Thoracic aorta (tissue), 2 donors: ENCODE data around the gene KIF13A. TPM values are rescaled to one million over a fixed set of nuclear protein-coding genes. Genes with fewer than 3 reads are reported as not detected.
"Not testable (repeated sequence)": the region's sequence is repeated elsewhere in the genome, so short reads cannot be mapped to it uniquely, and the experiment has no call there.

Source experiments
- ATAC-seq: fragments of 150-250 bp; one replicate; pipeline ENCODE4 v1.8.0; 2017; ENCODE audit warnings: low read depth; ENCODE audit not compliant: insufficient number of reproducible peaks, low FRiP score
- DNase-seq: peaks from one replicate; pipeline ENCODE4 v3.0.0-alpha.2; 2020; ENCODE audit warnings: low spot score
- H3K27ac ChIP-seq, 2 donors: fragments of 200-600 bp; sonication (generic); 1 replicate in 1 of 2; 2 replicates in 1 of 2; pipeline ENCODE4 v1.5.1; 2016; ENCODE audit warnings: mild to moderate bottlenecking in 2 of 2, moderate library complexity in 2 of 2
- H3K27me3 ChIP-seq: fragments of 200-600 bp; sonication (generic); replicated peaks from 2 replicates; pipeline ENCODE4 v1.6.0; 2016; ENCODE audit warnings: mild to moderate bottlenecking; ENCODE audit not compliant: insufficient read depth
- H3K36me3 ChIP-seq: fragments of 200-600 bp; sonication (generic); one replicate; pipeline ENCODE4 v1.5.1; 2016
- H3K4me1 ChIP-seq, 2 donors: fragments of 200-600 bp; sonication (generic); 1 replicate in 1 of 2; 2 replicates in 1 of 2; pipeline versions ENCODE4 v1.5.1 to v1.6.0; 2016; ENCODE audit warnings: low read depth in 2 of 2, mild to moderate bottlenecking in 1 of 2; ENCODE audit not compliant: control insufficient read depth in 1 of 2
- H3K4me3 ChIP-seq: fragments of 200-600 bp; sonication (generic); 2 replicates; pipeline ENCODE4 v1.5.1; 2016; ENCODE audit warnings: mild to moderate bottlenecking
- H3K9me3 ChIP-seq: fragments of 200-600 bp; sonication (generic); 2 replicates; pipeline ENCODE4 v1.5.1; 2016
- CTCF ChIP-seq: fragments of 200-600 bp; sonication (generic); IDR thresholded peaks from one replicate; pipeline ENCODE4 v1.5.1; 2019; ENCODE audit warnings: antibody characterized with exemption
- total RNA-seq, 2 donors: library from RNA; depleted of rRNA; stranded (reverse); fragments of >200 nt; gene quantifications; one replicate each; pipeline versions ENCODE4 v1.1.0 to v1.2.3, GENCODE V29; 2016

The KIF13A gene
- total RNA-seq, 2 donors from 2014 or later: 79.3 to 98.0 TPM

GRCh38 chr6:17851001-17851719 lies 136.3 kb downstream of the KIF13A start:
- DNase-seq (no peak), ATAC-seq (no peak)
- Histone ChIP-seq H3K27ac (peak overlapping the region; percentile 40 to 59), H3K36me3 (peaks cover 7% of the 10 kb centered on the region), H3K4me1 (peaks cover 8 to 48% of the 10 kb centered on the region in 2 donors), H3K27me3 (no peaks in the 10 kb centered on the region), H3K9me3 (no peaks in the 10 kb centered on the region), H3K4me3 (peak overlapping the region; percentile 8)
- no peak for TF ChIP-seq CTCF

- no peaks in the 10 kb centered on the region for H3K9me3 ChIP-seq
- H3K36me3 ChIP-seq: peaks cover 7% of the 10 kb centered on the region
- peak overlapping the region in 1 of 2 donors; percentile 40 for H3K27ac ChIP-seq
- no peak overlapping the region for H3K4me3 ChIP-seq
- H3K27me3 ChIP-seq: no peaks in the 10 kb centered on the region
- no peak for TF ChIP-seq CTCF
- ATAC-seq (no peak), DNase-seq (no peak)
- H3K4me1 ChIP-seq: peaks cover 8 to 48% of the 10 kb centered on the region in 2 donors
Measured at GRCh38 chr6:17850281-17850680, 137.2 kb downstream of the KIF13A start.

- H3K4me3 ChIP-seq: no peak overlapping the region
- H3K27me3 ChIP-seq: no peaks in the 10 kb centered on the region
- peak overlapping the region; percentile 1 to 5 for H3K27ac ChIP-seq
- peaks cover 12 to 60% of the 10 kb centered on the region in 2 donors for H3K4me1 ChIP-seq
- TF ChIP-seq CTCF: no peak
- H3K36me3 ChIP-seq: peaks cover 7% of the 10 kb centered on the region
- ATAC-seq (no peak), DNase-seq (no peak)
- H3K9me3 ChIP-seq: no peaks in the 10 kb centered on the region
Measured at GRCh38 chr6:17847203-17847760, 140.2 kb downstream of the KIF13A start.

- Histone ChIP-seq H3K4me1 (peaks cover 12 to 55% of the 10 kb centered on the region in 2 donors), H3K27me3 (no peaks in the 10 kb centered on the region), H3K36me3 (peaks cover 7% of the 10 kb centered on the region), H3K27ac (peak overlapping the region; percentile 1 to 5), H3K4me3 (no peak overlapping the region), H3K9me3 (no peaks in the 10 kb centered on the region)
- TF ChIP-seq CTCF: no peak
- ATAC-seq (no peak), DNase-seq (no peak)
Measured at GRCh38 chr6:17846762-17847161, 140.7 kb downstream of the KIF13A start.

GRCh38 chr6:17845598-17845997 lies 141.8 kb downstream of the KIF13A start:
- no peaks in the 10 kb centered on the region for H3K27me3 ChIP-seq
- TF ChIP-seq CTCF: no peak
- H3K4me1 ChIP-seq: peaks cover 12 to 43% of the 10 kb centered on the region in 2 donors
- H3K4me3 ChIP-seq: no peak overlapping the region
- H3K9me3 ChIP-seq: no peaks in the 10 kb centered on the region
- peak overlapping the region in 1 of 2 donors; percentile 11 for H3K27ac ChIP-seq
- DNase-seq (no peak), ATAC-seq (no peak)
- peaks cover 7% of the 10 kb centered on the region for H3K36me3 ChIP-seq

GRCh38 chr6:17844967-17845366 lies 142.5 kb downstream of the KIF13A start:
- not testable (repeated sequence) for H3K9me3 ChIP-seq, H3K27me3 ChIP-seq, DNase-seq, ATAC-seq, H3K36me3 ChIP-seq, H3K4me3 ChIP-seq
- H3K27ac ChIP-seq: peak overlapping the region in 1 of 2 donors; percentile 15
- peaks cover 12 to 37% of the 10 kb centered on the region in 2 donors for H3K4me1 ChIP-seq
